DMS153 treated with DMSO at 0.1 percent for 48 hours (cell line): ENCODE data around the gene TRAPPC10.

Experiments used
- DNase-seq: peaks from one replicate; lab custom pipeline; 2025; ENCODE audit not compliant: unreplicated experiment; lab: John Stamatoyannopoulos, UW

TRAPPC10 gene

GRCh38 chr21:43981151-43981870 lies 30.8 kb upstream of the TRAPPC10 start:
- no peak for DNase-seq

- DNase-seq = no peak
Measured at GRCh38 chr21:43981871-43982210, 30.3 kb upstream of the TRAPPC10 start.

DNA sequence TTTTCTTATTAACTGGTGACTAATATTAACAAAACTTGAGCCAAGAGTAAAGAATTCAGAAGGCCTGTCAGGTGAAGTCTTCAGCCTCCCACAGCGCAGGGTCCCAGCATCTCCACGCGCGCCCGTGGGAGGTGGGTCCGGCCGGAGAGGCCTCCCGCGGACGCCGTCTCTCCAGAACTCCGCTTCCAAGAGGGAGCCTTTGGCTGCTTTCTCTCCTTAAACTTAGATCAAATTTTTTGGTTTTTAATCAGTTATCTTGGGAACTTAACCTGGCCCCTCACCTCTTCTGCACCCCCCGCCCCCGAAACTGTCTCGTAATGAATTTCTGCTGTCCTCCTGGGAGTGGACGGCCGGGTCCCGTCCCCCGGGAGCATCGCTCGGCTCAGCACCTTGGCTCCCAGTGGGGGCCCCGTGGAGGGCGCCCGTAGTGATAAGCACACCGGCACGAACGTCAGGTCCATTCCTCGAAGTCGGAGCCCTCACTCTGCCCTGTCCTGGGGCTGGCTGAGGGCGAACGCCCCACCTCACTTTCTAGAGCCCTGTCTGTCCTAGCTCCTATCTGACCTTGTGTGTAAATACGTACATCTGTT lies 29.5 kb upstream of the TRAPPC10 start:
- DNase-seq = no peak

DNA sequence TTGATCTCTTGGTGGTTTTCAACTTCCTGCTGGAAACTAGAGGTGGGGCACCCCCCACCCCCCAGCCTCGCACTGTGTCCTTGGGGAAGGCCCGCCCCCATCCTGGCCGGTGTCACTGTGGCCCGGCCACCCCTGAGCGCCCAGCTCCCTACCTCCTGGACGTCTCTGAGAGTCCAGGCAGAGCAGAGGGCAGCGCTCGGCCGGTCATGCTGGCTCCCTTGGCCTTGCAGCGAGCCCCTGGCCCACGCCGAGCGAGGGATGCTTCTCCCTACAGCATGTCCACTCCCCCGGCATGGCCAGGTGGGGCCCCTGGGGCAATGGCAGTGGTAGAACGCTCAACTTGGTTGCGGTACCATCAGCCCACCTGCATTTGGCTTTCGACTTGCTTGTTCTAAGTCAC lies 28.7 kb upstream of the TRAPPC10 start:
- no peak for DNase-seq

GRCh38 chr21:43983860-43984420 lies 28.2 kb upstream of the TRAPPC10 start:
- no peak for DNase-seq

DNA sequence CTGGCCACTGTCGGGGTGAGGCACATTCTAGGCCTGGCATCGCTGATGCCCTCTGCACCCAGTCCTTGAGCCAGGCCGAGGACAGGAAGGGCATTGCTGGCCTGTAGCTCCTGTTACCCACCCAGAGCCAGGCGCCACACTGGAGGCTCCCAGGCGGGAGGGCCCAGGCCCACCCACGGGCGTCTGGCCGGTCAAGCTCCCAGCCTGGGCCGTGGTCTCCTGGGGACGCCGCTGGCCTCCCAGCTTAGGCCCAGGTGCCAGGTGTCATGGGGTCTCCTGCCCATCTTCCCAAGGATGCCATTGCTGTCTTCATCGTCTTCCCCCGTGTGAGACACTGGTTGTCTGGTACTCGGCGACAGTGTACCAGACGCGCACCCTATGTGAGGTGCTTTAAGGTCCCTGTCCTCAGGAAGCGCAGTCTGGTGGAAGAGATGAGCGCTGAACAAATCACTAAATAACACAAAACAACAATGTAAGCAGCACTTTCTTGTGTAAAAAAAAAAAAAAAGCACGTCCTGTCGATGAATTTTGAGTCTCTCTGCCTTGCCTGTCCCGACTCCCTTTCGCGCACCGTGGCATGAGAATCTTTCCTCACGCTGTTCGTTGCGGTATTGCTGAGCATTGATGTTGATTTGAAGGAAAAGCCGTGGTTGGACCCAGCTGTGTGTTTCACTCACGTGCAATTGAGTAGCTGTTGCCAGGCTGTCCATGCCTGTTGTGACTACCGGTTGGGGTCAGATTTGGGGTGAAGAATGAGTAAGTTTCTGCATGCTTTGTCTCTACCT lies 27.0 kb upstream of the TRAPPC10 start:
- DNase-seq = no peak

GRCh38 chr21:43985690-43986251 lies 26.3 kb upstream of the TRAPPC10 start:
- DNase-seq = no peak

GRCh38 chr21:43986544-43987451 lies 25.3 kb upstream of the TRAPPC10 start:
- DNase-seq = no peak

DNA sequence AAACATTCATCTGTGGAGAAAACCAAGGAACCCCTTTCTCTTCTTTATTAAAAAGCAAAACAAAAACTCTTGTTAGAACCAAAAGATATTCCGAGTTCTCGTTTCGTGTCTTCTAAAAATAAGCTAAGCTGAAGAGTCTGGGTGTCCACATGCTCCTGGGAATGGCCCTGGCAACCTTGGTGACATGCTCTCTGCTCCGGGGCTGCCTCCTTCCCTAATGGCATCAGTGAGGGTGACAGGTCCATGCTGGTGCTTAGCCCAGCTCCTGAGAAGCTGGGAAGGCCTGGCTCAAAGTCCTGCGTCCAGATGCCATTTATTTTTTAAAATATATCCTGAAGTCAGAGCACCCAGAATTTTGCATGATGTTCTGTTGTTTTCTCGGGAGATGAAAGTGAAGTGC lies 24.6 kb upstream of the TRAPPC10 start:
- DNase-seq = no peak

DNA sequence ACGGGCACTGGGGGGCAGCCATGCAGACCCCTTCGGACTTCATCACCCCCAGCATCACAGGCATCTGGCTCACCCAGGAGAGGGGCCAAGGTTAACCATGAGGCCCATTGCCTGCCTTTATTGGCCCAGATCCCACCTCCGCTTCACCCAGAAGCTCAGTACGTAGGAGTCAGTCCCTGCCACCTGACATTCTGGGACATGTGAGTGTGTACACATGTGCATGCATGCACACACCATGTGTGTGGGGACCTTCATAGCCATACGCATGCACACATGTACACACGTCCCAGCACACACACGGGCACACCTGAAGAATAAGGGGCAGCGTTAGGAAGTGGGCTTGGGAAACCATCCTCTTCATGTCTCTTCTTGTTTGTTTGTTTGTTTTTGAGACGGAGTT lies 24.1 kb upstream of the TRAPPC10 start:
- no peak for DNase-seq

GRCh38 chr21:43988506-43989230 lies 23.4 kb upstream of the TRAPPC10 start:
- no peak for DNase-seq

DNA sequence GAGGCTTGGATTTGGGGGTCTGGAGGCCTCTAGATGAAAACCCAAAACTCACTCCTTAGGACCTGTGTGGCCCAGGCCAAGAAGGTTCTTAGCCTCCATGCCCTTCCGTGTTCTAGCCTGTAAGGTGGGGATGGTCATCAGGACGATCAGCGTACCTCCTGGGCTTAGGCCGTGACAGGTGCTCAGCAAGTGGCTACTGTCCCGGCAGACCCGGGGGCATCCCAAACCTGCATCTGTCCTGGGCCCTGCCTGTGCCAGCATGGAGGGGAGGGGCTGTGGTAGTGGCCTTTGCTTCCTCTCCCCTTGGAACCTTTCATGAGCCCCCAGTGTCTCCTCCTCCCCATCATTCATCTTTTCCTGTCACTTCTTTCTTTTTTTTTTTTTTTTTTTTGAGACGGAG lies 22.7 kb upstream of the TRAPPC10 start:
- no peak for DNase-seq

DNA sequence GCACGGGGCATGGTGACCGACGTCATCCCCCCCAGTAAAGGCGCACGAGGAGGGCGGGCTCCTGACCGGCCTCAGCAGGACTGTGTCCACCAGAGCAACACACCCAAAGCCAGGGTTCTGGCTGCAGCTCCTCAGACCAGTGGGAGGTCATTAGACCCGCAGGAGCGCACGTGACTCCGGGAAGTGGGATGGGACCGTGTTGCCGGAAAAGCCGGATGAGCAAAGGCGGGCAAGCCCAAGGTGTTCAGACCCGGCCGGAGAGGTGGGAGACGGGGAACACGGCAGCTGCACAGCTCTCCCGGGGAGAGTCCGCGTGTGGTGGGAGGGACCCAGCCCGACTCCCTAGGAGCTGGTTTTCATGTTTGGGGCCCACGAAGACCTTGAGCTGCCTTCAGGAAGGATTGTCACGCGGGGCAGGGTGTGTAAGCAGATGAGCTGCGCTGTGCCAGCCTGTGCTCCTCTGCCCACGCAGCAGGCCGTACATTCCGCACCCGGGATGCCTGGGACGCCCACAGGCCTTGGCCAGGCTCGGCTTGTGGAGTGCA lies 20.6 kb upstream of the TRAPPC10 start:
- no peak for DNase-seq

DNA sequence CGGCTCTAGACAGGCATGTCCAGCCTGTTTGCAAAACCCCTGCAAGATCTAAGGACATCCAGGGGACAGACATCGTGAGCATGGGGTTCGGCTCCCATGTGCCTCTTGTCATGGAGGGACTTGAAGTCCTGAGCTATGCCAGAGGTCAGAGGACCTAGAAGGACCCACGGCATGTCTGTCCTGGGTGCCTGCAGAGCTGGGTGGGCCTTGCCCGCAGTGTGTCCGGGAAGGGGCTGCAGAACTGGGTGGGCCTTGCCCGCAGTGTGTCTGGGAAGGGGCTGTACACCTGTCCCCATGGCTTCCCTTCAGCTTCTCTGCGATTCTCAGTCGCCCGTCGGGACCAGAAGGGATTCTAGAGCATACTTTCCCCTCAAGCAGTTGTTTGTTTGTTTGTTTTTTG lies 20.0 kb upstream of the TRAPPC10 start:
- no peak for DNase-seq

- no peak for DNase-seq
Measured at GRCh38 chr21:43993420-43993934, 18.6 kb upstream of the TRAPPC10 start.

GRCh38 chr21:43994085-43994484 lies 18.0 kb upstream of the TRAPPC10 start:
- DNase-seq = no peak

DNA sequence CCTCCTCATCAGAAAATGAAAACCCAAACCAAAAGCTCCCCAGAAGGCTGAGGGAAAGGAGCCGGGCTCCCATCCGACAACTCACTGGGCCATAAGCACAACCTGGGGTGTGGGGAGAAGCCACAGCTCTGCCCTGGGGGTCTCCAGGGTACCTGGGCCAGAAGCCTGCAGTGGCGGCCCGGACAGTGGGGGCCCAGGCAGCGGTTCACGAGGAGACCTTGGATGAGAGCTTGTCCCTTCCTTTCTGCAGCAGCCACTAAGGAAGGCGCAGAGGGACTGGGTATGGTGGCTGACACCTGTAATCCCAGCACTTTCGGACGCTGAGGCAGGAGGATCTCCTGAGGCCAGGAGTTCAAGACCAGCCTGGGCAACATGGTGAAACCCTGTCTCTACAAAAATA lies 17.5 kb upstream of the TRAPPC10 start:
- no peak for DNase-seq

GRCh38 chr21:43995521-43996105 lies 16.5 kb upstream of the TRAPPC10 start:
- DNase-seq = no peak
